Stimulated activated CD8-positive, alpha-beta memory T cell treated with anti-CD3 and anti-CD28 coated beads, Interleukin-15, amount 100 ng/mL, for 24 hours (primary cell): ENCODE results near the gene ZNF618.
"Not testable (repeated sequence)": the region's sequence is repeated elsewhere in the genome, so short reads cannot be mapped to it uniquely, and the experiment has no call there.

ENCODE experiments used
- DNase-seq: peaks from one replicate; pipeline ENCODE4 v3.0.0-alpha.2; 2020; ENCODE audit warnings: low read depth

ZNF618 gene

GRCh38 chr9:114061830-114062474, 185.8 kb downstream of the ZNF618 start:
- no peak for DNase-seq

GRCh38 chr9:114065304-114065703, 189.2 kb downstream of the ZNF618 start:
- DNase-seq, result no peak

GRCh38 chr9:114069476-114070187, 193.5 kb downstream of the ZNF618 start:
- DNase-seq, result no peak

- no peak for DNase-seq
Measured at GRCh38 chr9:114070188-114071103, 194.3 kb downstream of the ZNF618 start.

GRCh38 chr9:114071197-114071795, 195.2 kb downstream of the ZNF618 start:
- no peak for DNase-seq

- no peak for DNase-seq
Measured at GRCh38 chr9:114072184-114073140, 196.4 kb downstream of the ZNF618 start.

- DNase-seq, result no peak
Measured at GRCh38 chr9:114075602-114076001, 199.5 kb downstream of the ZNF618 start.

GRCh38 chr9:114076237-114077161, 200.4 kb downstream of the ZNF618 start:
- no peak for DNase-seq

- DNase-seq, result no peak
Measured at GRCh38 chr9:114077162-114077837, 201.2 kb downstream of the ZNF618 start.

- no peak for DNase-seq
Measured at GRCh38 chr9:114078021-114078780, 202.1 kb downstream of the ZNF618 start, which contains the start of gene AMBP. AMBP (minus strand) TSS chr9:114078300; CDS start chr9:114078209, 91 bp downstream.

GRCh38 chr9:114078781-114079156, 202.7 kb downstream of the ZNF618 start:
- no peak for DNase-seq

GRCh38 chr9:114080195-114080772, 204.2 kb downstream of the ZNF618 start:
- DNase-seq, result no peak

GRCh38 chr9:114080773-114081440, 204.8 kb downstream of the ZNF618 start:
- no peak for DNase-seq

GRCh38 chr9:114081441-114082016, 205.4 kb downstream of the ZNF618 start:
- DNase-seq, result no peak

- DNase-seq, result peak; percentile 60
Measured at GRCh38 chr9:114082017-114082762, 206.1 kb downstream of the ZNF618 start.

GRCh38 chr9:114082763-114083412, 206.8 kb downstream of the ZNF618 start:
- not testable (repeated sequence) for DNase-seq
